Sigmoid colon (tissue), 7 donors: Measurements from ENCODE around the gene PTPRE. TPM values are rescaled to one million over a fixed set of nuclear protein-coding genes. Genes with fewer than 3 reads are reported as not detected.

ENCODE experiments used
- DNase-seq: peaks from one replicate; pipeline ENCODE4 v3.0.0-alpha.2; 2019
- H3K27ac ChIP-seq, 4 donors: fragments of 200-600 bp; sonication (generic); one replicate each; pipeline ENCODE4 v1.5.1; 2016 to 2019; ENCODE audit warnings: mild to moderate bottlenecking in 1 of 4
- H3K27me3 ChIP-seq, 3 donors: fragments of 200-600 bp; sonication (generic); one replicate each; pipeline ENCODE4 v1.5.1; 2019; ENCODE audit warnings: mild to moderate bottlenecking in 1 of 3
- H3K36me3 ChIP-seq, 4 donors: fragments of 200-600 bp; sonication (generic); one replicate each; pipeline ENCODE4 v1.5.1; 2016 to 2019
- H3K4me1 ChIP-seq, 4 donors: fragments of 200-600 bp; sonication (generic); one replicate each; pipeline ENCODE4 v1.5.1; 2017 to 2019
- H3K4me3 ChIP-seq, 4 donors: fragments of 200-600 bp; sonication (generic); one replicate each; pipeline ENCODE4 v1.5.1; 2017 to 2019; ENCODE audit warnings: mild to moderate bottlenecking in 2 of 4, moderate library complexity in 1 of 4
- H3K9me3 ChIP-seq, 4 donors: fragments of 200-600 bp in 3 of 4; sonication (generic) in 3 of 4; one replicate each; pipeline versions ENCODE4 v1.5.1 to v1.6.1; 2013 to 2019
- EP300 ChIP-seq, 4 donors: sonication (generic); formaldehyde crosslinking; IDR thresholded peaks; one replicate each; pipeline ENCODE4 v1.6.1; 2017; ENCODE audit warnings: antibody characterized with exemption in 4 of 4
- POLR2A ChIP-seq, 2 donors: fragments of 450-650 bp; IDR thresholded peaks; one replicate each; pipeline ENCODE4 v1.6.1; 2016; ENCODE audit warnings: antibody characterized with exemption in 2 of 2, mild to moderate bottlenecking in 2 of 2, moderate library complexity in 2 of 2
- POLR2AphosphoS5 ChIP-seq, 4 donors: sonication (generic); formaldehyde crosslinking; IDR thresholded peaks; one replicate each; pipeline ENCODE4 v1.6.1; 2017; ENCODE audit warnings: antibody characterized with exemption in 4 of 4
- WGBS, 2 donors: extraction: QIAGEN DNeasy Blood & Tissue Kit; methylation state at CpG; one replicate each; pipeline ENCODE4 v1.1.7; 2013; 5-methylcytosine and 5-hydroxymethylcytosine counted together
- intact Hi-C: fragments of 100-400 bp; cut with DNase I; formaldehyde crosslinking; loops from one replicate; pipeline ENCODE4 v1.15.1; 2023
- polyA plus RNA-seq, 3 donors: library from polyadenylated mRNA; stranded (reverse); fragments of 200-250 nt; gene quantifications; one replicate each; pipeline ENCODE4 v1.2.3, GENCODE V29; 2013
- total RNA-seq, 4 donors: library from RNA; depleted of rRNA; stranded (reverse); fragments of >200 nt; gene quantifications; one replicate each; pipeline ENCODE4 v1.1.0, GENCODE V29; 2016
- TF ChIP-seq, protein P1 (sequence below), 4 experiments: fragments of 450-650 bp in 3 of 4; fragments of 200-600 bp in 1 of 4; IDR thresholded peaks; one replicate each; pipeline ENCODE4 v1.5.1; 2016 to 2019; ENCODE audit warnings: antibody characterized with exemption in 4 of 4, mild to moderate bottlenecking in 3 of 4, moderate library complexity in 2 of 4
- donor health status: healthy with polysubstance abuse.
- donor health status: Bipolar disorder and iron deficiency.
- donor health status: healthy.

The PTPRE gene
- total and polyA plus RNA-seq, 7 donors: 4.2 to 17.9 (median 11.9) TPM

- no peak overlapping the region for H3K4me3 ChIP-seq
- peak overlapping the region; percentile 38 to 63 (median 52) for H3K27ac ChIP-seq
- intact Hi-C loops: no loop called here
- peaks cover 0 to 22% (median 11%) of the 10 kb centered on the region in 4 donors for H3K4me1 ChIP-seq
- no peaks in the 10 kb centered on the region for H3K36me3 ChIP-seq
- no peaks in the 10 kb centered on the region for H3K27me3 ChIP-seq
- H3K9me3 ChIP-seq: peaks cover 0 to 9% (median 0%) of the 10 kb centered on the region in 4 donors
- TF ChIP-seq, protein P1, sequence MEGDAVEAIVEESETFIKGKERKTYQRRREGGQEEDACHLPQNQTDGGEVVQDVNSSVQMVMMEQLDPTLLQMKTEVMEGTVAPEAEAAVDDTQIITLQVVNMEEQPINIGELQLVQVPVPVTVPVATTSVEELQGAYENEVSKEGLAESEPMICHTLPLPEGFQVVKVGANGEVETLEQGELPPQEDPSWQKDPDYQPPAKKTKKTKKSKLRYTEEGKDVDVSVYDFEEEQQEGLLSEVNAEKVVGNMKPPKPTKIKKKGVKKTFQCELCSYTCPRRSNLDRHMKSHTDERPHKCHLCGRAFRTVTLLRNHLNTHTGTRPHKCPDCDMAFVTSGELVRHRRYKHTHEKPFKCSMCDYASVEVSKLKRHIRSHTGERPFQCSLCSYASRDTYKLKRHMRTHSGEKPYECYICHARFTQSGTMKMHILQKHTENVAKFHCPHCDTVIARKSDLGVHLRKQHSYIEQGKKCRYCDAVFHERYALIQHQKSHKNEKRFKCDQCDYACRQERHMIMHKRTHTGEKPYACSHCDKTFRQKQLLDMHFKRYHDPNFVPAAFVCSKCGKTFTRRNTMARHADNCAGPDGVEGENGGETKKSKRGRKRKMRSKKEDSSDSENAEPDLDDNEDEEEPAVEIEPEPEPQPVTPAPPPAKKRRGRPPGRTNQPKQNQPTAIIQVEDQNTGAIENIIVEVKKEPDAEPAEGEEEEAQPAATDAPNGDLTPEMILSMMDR (IDR thresholded peaks at IDR 0.05): no peak
- TF ChIP-seq POLR2AphosphoS5 (IDR thresholded peaks at IDR 0.05) (no peak), EP300 (IDR thresholded peaks at IDR 0.05) (no peak), POLR2A (IDR thresholded peaks at IDR 0.05) (no peak)
- DNase-seq: no peak
- 46 to 58% methylated on average over 8 of the region's 8 CpGs for WGBS, 2 donors
Measured at GRCh38 chr10:127976701-127977356, 69.9 kb downstream of the PTPRE start.

DNA sequence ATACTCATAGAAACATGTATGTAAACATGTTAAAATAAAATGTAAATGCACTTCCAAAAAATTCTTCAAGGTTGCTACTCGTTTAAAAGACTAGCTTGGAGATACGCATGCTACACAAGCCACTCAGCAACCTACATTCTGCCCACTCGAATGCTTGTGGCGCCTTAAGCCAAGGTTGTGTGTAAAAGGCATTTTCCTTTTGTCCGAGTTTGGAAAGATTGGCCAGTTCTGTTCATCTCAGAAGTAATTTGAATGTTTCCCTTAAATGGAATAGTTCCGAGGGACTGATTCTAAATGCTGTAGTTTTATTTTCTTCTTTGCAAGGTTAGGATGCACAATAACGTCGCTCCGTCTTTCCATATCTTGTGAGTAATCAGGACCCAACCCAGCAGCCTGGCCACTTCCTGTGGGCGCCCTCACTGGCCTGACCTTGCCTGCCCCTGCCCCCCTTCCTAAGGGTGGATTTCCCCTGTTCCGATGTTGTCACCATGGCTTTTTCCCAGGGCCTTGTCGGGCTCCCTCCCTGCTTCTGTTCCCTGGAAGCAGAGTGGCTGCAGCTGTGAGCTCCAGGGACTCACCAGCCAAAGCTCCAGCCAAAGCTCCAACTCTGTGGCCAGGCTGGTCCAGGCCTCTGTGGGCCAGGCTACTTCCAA lies 70.6 kb downstream of the PTPRE start:
- Histone ChIP-seq H3K27me3 (no peaks in the 10 kb centered on the region), H3K9me3 (peaks cover 0 to 9% (median 0%) of the 10 kb centered on the region in 4 donors), H3K4me3 (peak overlapping the region in 1 of 4 donors; percentile 6), H3K27ac (peak overlapping the region; percentile 38 to 63 (median 52)), H3K36me3 (no peaks in the 10 kb centered on the region), H3K4me1 (peaks cover 0 to 22% (median 9%) of the 10 kb centered on the region in 4 donors)
- WGBS, 2 donors: 60 to 76% methylated on average over 12 of the region's 12 CpGs
- TF ChIP-seq EP300 (IDR thresholded peaks at IDR 0.05) (no peak), POLR2AphosphoS5 (IDR thresholded peaks at IDR 0.05) (peak in 3 of 4 donors; percentile 51 to 59 (median 58)), POLR2A (IDR thresholded peaks at IDR 0.05) (no peak)
- DNase-seq: peak; percentile 88
- intact Hi-C loops: no loop called here

- Histone ChIP-seq H3K36me3 (no peaks in the 10 kb centered on the region), H3K4me1 (peaks cover 0 to 22% (median 9%) of the 10 kb centered on the region in 4 donors), H3K4me3 (no peak overlapping the region), H3K9me3 (peaks cover 0 to 9% (median 0%) of the 10 kb centered on the region in 4 donors), H3K27ac (peak overlapping the region; percentile 38 to 63 (median 52)), H3K27me3 (no peaks in the 10 kb centered on the region)
- TF ChIP-seq POLR2A (IDR thresholded peaks at IDR 0.05) (no peak), EP300 (IDR thresholded peaks at IDR 0.05) (no peak), POLR2AphosphoS5 (IDR thresholded peaks at IDR 0.05) (no peak)
- TF ChIP-seq, protein P1 (IDR thresholded peaks at IDR 0.05): no peak
- intact Hi-C loops: no loop called here
- WGBS, 2 donors: 95 to 97% methylated on average over 9 of the region's 9 CpGs
- DNase-seq: no peak
Measured at GRCh38 chr10:127978481-127978880, 71.6 kb downstream of the PTPRE start.

- no peaks in the 10 kb centered on the region for H3K27me3 ChIP-seq
- peaks cover 0 to 22% (median 9%) of the 10 kb centered on the region in 4 donors for H3K4me1 ChIP-seq
- H3K9me3 ChIP-seq: peaks cover 0 to 9% (median 0%) of the 10 kb centered on the region in 4 donors
- no peak for DNase-seq
- H3K4me3 ChIP-seq: no peak overlapping the region
- H3K27ac ChIP-seq: peak overlapping the region in 3 of 4 donors; percentile 38 to 63 (median 43)
- 71 to 75% methylated on average over 5 of the region's 5 CpGs for WGBS, 2 donors
- intact Hi-C loops: no loop called here
- no peaks in the 10 kb centered on the region for H3K36me3 ChIP-seq
- TF ChIP-seq POLR2AphosphoS5 (IDR thresholded peaks at IDR 0.05) (no peak), POLR2A (IDR thresholded peaks at IDR 0.05) (no peak), EP300 (IDR thresholded peaks at IDR 0.05) (no peak)
- TF ChIP-seq, protein P1 (IDR thresholded peaks at IDR 0.05): no peak
Measured at GRCh38 chr10:127979045-127979444, 72.1 kb downstream of the PTPRE start.

DNA sequence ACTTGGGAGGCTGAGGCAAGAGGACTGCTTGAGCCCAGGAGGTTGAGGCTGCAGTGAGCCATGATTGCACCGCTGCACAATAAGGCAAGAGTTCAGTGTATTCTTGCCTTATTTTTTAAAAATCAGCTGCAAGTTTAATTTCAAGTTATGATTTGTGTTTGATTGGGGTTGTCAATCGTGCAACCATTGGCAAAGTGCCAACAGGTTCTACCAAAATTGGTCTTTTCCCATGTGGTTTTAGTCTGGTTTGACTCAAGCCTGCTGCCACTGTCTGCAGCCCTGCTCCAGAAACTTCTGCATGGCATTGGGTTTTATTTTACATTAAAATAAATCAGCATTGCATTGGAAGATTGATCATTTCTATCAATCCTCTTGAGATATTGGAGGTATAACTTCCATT lies 72.7 kb downstream of the PTPRE start:
- intact Hi-C loops: no loop called here

More for the DNA sequence above, 72.7 kb downstream of the PTPRE start:
- H3K4me1 ChIP-seq: peaks cover 0 to 22% (median 9%) of the 10 kb centered on the region in 4 donors
- H3K27me3 ChIP-seq: no peaks in the 10 kb centered on the region
- H3K36me3 ChIP-seq: no peaks in the 10 kb centered on the region
- H3K9me3 ChIP-seq: peaks cover 0 to 9% (median 0%) of the 10 kb centered on the region in 4 donors
- no peak for DNase-seq
- 92 to 96% methylated on average over 2 of the region's 2 CpGs for WGBS, 2 donors
- H3K4me3 ChIP-seq: no peak overlapping the region
- TF ChIP-seq POLR2AphosphoS5 (IDR thresholded peaks at IDR 0.05): no peak
- TF ChIP-seq EP300 (IDR thresholded peaks at IDR 0.05): no peak
- TF ChIP-seq POLR2A (IDR thresholded peaks at IDR 0.05): no peak
- TF ChIP-seq, protein P1 (IDR thresholded peaks at IDR 0.05): no peak
- no peak overlapping the region for H3K27ac ChIP-seq
